B cell (primary cell): ENCODE results near the gene C2orf78. TPM values are rescaled to one million over a fixed set of nuclear protein-coding genes. Genes with fewer than 3 reads are reported as not detected.

Experiments used
- ATAC-seq: fragments of 200-7000 bp; cut with Tn5 transposase; one replicate; pipeline ENCODE4 v1.10.0; 2021; ENCODE audit warnings: low read depth, mild to moderate bottlenecking, moderate number of reproducible peaks, moderate library complexity
- CTCF ChIA-PET: fragments of 350-600 bp; sonication (Branson Sonifier 250); formaldehyde crosslinking; loops from one replicate; lab custom pipeline; 2021; ENCODE audit warnings: antibody characterized with exemption, inconsistent platforms; lab: Charles Lee
- POLR2A ChIA-PET: fragments of 350-600 bp; sonication (Branson Sonifier 250); formaldehyde crosslinking; loops from one replicate; lab custom pipeline; 2021; ENCODE audit warnings: antibody characterized with exemption; lab: Charles Lee
- DNase-seq: peaks from one replicate; pipeline ENCODE4 v3.0.0; 2013
- H2AFZ ChIP-seq: 2 replicates; pipeline ENCODE4 v1.6.1; 2012; ENCODE audit warnings: mild to moderate bottlenecking, low read depth, low read length; ENCODE audit not compliant: insufficient read depth, poor library complexity, severe bottlenecking
- H3K27ac ChIP-seq, 2 donors: 1 replicate in 1 of 2; 2 replicates in 1 of 2; pipeline ENCODE4 v1.5.1; 2012 to 2013; ENCODE audit warnings: low read length in 2 of 2, mild to moderate bottlenecking in 2 of 2, moderate library complexity in 1 of 2
- H3K27me3 ChIP-seq, 4 experiments: fragments of 200-600 bp in 1 of 4; sonication (generic) in 1 of 4; replicated peaks in 1 of 4; 1 replicate in 2 of 4; 2 replicates in 2 of 4; pipeline versions ENCODE4 v1.6.1 to v1.7.0; 2013 to 2016; ENCODE audit warnings: low read length in 3 of 4, mild to moderate bottlenecking in 2 of 4, mixed read lengths in 1 of 4, moderate library complexity in 1 of 4; ENCODE audit not compliant: insufficient read depth in 4 of 4, control insufficient read depth in 3 of 4; ENCODE audit errors: control extremely low read depth in 1 of 4
- H3K36me3 ChIP-seq, 2 experiments: replicated peaks in 1 of 2; 1 replicate in 1 of 2; 2 replicates in 1 of 2; pipeline versions ENCODE4 v1.6.1 to v1.7.1; 2013; ENCODE audit warnings: low read length in 1 of 2; ENCODE audit not compliant: insufficient read depth in 2 of 2, control insufficient read depth in 1 of 2; ENCODE audit errors: control extremely low read depth in 1 of 2, extremely low read depth in 1 of 2
- H3K4me1 ChIP-seq, 2 donors: fragments of 200-600 bp in 1 of 2; sonication (generic) in 1 of 2; 1 replicate in 1 of 2; 2 replicates in 1 of 2; pipeline versions ENCODE4 v1.5.1 to v1.6.1; 2013 to 2017; ENCODE audit warnings: low read length in 2 of 2; ENCODE audit not compliant: control insufficient read depth in 2 of 2, insufficient read depth in 2 of 2
- H3K4me2 ChIP-seq: replicated peaks from 2 replicates; pipeline ENCODE3; 2012; ENCODE audit warnings: mild to moderate bottlenecking, low read depth, low read length; ENCODE audit not compliant: poor library complexity, severe bottlenecking
- H3K4me3 ChIP-seq, 5 experiments: fragments of 200-600 bp in 1 of 5; sonication (generic) in 1 of 5; 1 replicate in 3 of 5; 2 replicates in 2 of 5; pipeline versions ENCODE4 v1.5.1 to v1.7.0; 2011 to 2016; ENCODE audit warnings: low read length in 4 of 5, mild to moderate bottlenecking in 4 of 5, low read depth in 2 of 5, control low read depth in 1 of 5, moderate library complexity in 1 of 5; ENCODE audit not compliant: insufficient read depth in 1 of 5; ENCODE audit errors: control extremely low read depth in 1 of 5, extremely low read depth in 1 of 5
- H3K79me2 ChIP-seq: fragments of 200-600 bp; sonication (generic); one replicate; pipeline ENCODE4 v1.6.0; 2016; ENCODE audit warnings: low read length; ENCODE audit not compliant: control insufficient read depth, insufficient read depth
- H3K9ac ChIP-seq: fragments of 200-600 bp; sonication (generic); 2 replicates; pipeline ENCODE4 v1.6.1; 2017; ENCODE audit warnings: mild to moderate bottlenecking, low read length, moderate library complexity
- H3K9me3 ChIP-seq, 3 donors: one replicate each; pipeline versions ENCODE4 v1.6.1 to v1.7.1; 2013; ENCODE audit warnings: low read length in 2 of 3; ENCODE audit not compliant: control insufficient read depth in 2 of 3, insufficient read depth in 1 of 3; ENCODE audit errors: control extremely low read depth in 1 of 3
- H4K20me1 ChIP-seq: 2 replicates; pipeline ENCODE4 v1.6.0; 2012; ENCODE audit warnings: mild to moderate bottlenecking, low read length; ENCODE audit not compliant: insufficient read depth, control insufficient read depth, poor library complexity, severe bottlenecking
- H3K27ac Mint-ChIP-seq: one replicate; pipeline ENCODE4 v1.8.0; 2021; ENCODE audit warnings: mixed read lengths
- H3K27me3 Mint-ChIP-seq: one replicate; pipeline ENCODE4 v1.8.0; 2021; ENCODE audit warnings: mixed read lengths
- H3K4me1 Mint-ChIP-seq: one replicate; pipeline ENCODE4 v1.8.0; 2021; ENCODE audit warnings: mixed read lengths
- H3K4me3 Mint-ChIP-seq: one replicate; pipeline ENCODE4 v1.8.0; 2021; ENCODE audit warnings: mixed read lengths
- H3K9me3 Mint-ChIP-seq: one replicate; pipeline ENCODE4 v1.8.0; 2022; ENCODE audit warnings: mixed read lengths; ENCODE audit not compliant: insufficient read depth
- CTCF ChIP-seq: fragments of 200-600 bp; IDR thresholded peaks from one replicate; pipeline ENCODE4 v1.8.0; 2022; ENCODE audit warnings: antibody characterized with exemption, mild to moderate bottlenecking
- EZH2 ChIP-seq: IDR thresholded peaks from 2 replicates; pipeline ENCODE4 v1.6.1; 2012; ENCODE audit warnings: borderline replicate concordance, low read depth, mild to moderate bottlenecking, moderate library complexity, low read length; ENCODE audit not compliant: insufficient read depth, poor library complexity, severe bottlenecking
- whole genome bisulfite sequencing: methylation state at CpG from one replicate; pipeline ENCODE4 v1.1.5; 2013; ENCODE audit warnings: missing lambda C conversion rate; ENCODE audit not compliant: insufficient coverage; 5-methylcytosine and 5-hydroxymethylcytosine counted together
- intact Hi-C: fragments of 100-400 bp; cut with micrococcal nuclease; formaldehyde crosslinking; loops from one replicate; pipeline ENCODE4 v1.10.0; 2022
- polyA plus RNA-seq: library from polyadenylated mRNA; depleted of rRNA; stranded (reverse); fragments of >200 nt; gene quantifications from 2 replicates; pipeline ENCODE4 v1.2.3, GENCODE V29; 2012
- total RNA-seq, 2 donors: library from RNA; stranded (reverse); fragments of 120-200 nt in 1 of 2; gene quantifications; 1 replicate in 1 of 2; 2 replicates in 1 of 2; pipeline versions ENCODE4 v1.2.3 to v1.2.4, GENCODE V29; 2013 to 2022

C2orf78 gene
- total and polyA plus RNA-seq, 2 donors (not counting 1 experiment from before 2014, with no cell fraction given): not detected

GRCh38 chr2:73746015-73746876 lies 37.7 kb upstream of the C2orf78 start:
- WGBS: 91% methylated on average over 9 of the region's 11 CpGs
- Histone ChIP-seq H3K27ac (no peak overlapping the region), H3K79me2 (no peaks in the 10 kb centered on the region), H3K9ac (no peak overlapping the region), H3K4me2 (no peak overlapping the region), H3K27me3 (no peaks in the 10 kb centered on the region), H4K20me1 (no peaks in the 10 kb centered on the region), H3K4me3 (no peak overlapping the region), H3K9me3 (peaks cover 0 to 1% (median 0%) of the 10 kb centered on the region in 3 donors), H2AFZ (no peak overlapping the region), H3K36me3 (peaks cover 6 to 28% of the 10 kb centered on the region in 2 experiments), H3K4me1 (no peaks in the 10 kb centered on the region)
- intact Hi-C loops: no loop called here
- H3K27me3 Mint-ChIP-seq: no peaks in the 10 kb centered on the region
- ChIA-PET CTCF (no interaction called here), POLR2A (no interaction called here)
- TF ChIP-seq CTCF: no peak
- no peak for TF ChIP-seq EZH2
- ATAC-seq (no peak), DNase-seq (no peak)
- H3K4me1 Mint-ChIP-seq: no peaks in the 10 kb centered on the region
- H3K9me3 Mint-ChIP-seq: no peaks in the 10 kb centered on the region
- no peak overlapping the region for H3K27ac Mint-ChIP-seq
- no peak overlapping the region for H3K4me3 Mint-ChIP-seq

GRCh38 chr2:73746877-73747208 lies 37.1 kb upstream of the C2orf78 start:
- CTCF ChIA-PET: no interaction called here
- intact Hi-C loops: no loop called here
- TF ChIP-seq CTCF: no peak
- TF ChIP-seq EZH2: no peak
- Histone ChIP-seq H3K4me3 (no peak overlapping the region), H3K9me3 (peaks cover 0 to 1% (median 0%) of the 10 kb centered on the region in 3 donors), H3K4me2 (no peak overlapping the region), H3K27ac (no peak overlapping the region), H3K36me3 (peaks cover 6 to 31% of the 10 kb centered on the region in 2 experiments), H2AFZ (no peak overlapping the region), H3K9ac (no peak overlapping the region), H4K20me1 (no peaks in the 10 kb centered on the region), H3K79me2 (no peaks in the 10 kb centered on the region), H3K4me1 (no peaks in the 10 kb centered on the region), H3K27me3 (no peaks in the 10 kb centered on the region)
- no peaks in the 10 kb centered on the region for H3K9me3 Mint-ChIP-seq
- no peaks in the 10 kb centered on the region for H3K27me3 Mint-ChIP-seq
- H3K27ac Mint-ChIP-seq: no peak overlapping the region
- no peak overlapping the region for H3K4me3 Mint-ChIP-seq
- 100% methylated on average over 1 of the region's 3 CpGs for WGBS
- DNase-seq (no peak), ATAC-seq (no peak)
- POLR2A ChIA-PET: no interaction called here
- no peaks in the 10 kb centered on the region for H3K4me1 Mint-ChIP-seq
